ENCODE results near the gene C1QL4.

The C1QL4 gene

GRCh38 chr12:49347311-49348193, 10.6 kb upstream of the C1QL4 start:
- peak; percentile 59 for DNase-seq (ENCODE audit: low read depth)

- DNase-seq (ENCODE audit: low read depth), result no peak
These were observed 9.8 kb upstream of the C1QL4 start, which contains the start of gene DNAJC22 for GRCh38 chr12:49346659-49347310. TSS of gene DNAJC22 (plus strand) at chr12:49346888. CDS start at chr12:49348873, 1,985 bp downstream.

DNA sequence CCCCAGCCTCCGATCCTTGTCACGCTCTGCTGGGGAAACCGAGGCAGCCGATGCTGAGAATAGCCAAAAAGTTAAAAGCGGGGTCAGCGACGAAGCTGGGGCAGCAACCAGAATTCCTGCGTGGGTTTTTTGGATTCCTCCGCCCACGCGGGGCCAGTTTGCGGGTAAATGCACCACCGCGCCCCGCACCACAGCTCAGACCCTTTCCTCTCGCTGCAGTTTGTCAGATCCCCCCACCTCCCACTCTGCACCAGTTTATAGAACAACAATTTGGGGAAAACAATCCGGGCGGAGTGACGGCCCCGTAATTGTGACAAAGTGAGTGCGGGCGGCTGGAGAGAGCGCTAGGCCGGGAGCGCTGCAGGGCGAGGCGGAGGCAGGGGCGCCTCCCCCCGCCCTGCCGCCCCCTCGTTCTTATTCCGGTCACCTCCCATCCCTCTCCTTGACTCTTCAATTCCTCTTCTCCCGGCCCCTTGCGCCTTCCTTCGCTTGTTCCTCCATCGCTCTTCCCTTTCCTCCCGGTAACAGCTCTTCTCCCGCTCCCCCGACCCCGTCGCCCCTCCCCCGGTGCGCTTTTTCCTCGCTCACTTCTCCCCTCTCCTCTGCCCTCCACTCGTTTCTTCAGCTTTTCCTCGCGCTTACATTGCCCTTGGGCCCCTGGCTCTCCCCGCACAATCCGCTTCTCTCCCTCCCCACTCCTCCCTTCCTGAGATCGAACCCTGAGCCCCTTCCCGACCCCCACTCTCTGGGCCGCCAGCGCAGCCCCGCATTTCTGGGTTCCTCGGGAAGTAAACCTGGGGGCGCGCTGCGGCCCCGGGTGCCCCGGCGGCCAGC, 9.1 kb upstream of the C1QL4 start:
- no peak for DNase-seq (ENCODE audit: low read depth)

DNA sequence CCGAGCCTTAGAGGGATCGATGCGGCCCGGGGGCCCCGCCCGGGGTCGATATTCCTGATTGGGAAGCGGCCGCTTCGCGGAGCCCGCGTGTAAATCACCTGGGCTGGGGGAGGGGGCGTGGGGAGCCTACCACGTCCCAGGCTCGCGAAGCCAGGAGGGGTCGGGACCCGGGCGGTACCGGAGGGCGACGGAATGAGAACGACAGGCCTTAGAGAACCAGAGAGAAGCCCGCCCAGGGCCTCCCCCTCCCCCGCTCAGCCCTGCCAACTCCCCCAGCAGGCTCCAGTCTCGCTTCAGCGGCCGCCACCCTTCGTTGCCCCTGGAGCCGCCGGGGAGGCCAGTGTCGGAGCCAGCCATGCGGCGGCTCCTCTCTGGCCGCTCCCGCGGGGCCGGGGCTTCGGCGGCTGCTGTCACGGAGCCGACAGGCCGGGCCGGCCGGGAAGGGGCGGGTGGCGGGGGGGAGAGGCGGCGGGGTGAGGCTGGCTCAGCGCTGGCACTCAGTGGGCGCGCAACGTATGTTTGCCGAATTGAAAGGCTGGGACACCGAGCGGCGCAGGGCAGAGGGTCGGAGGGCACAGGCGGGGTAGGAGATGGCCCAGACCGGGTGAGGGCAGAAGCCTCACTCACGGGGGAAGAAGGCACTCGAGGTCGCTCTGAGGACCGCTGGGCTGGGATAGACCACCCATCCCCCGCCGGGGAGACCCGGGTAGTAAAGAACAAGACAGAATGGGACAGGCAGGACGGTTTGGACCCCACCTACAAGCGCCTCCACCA, 8.2 kb upstream of the C1QL4 start:
- no peak for DNase-seq (ENCODE audit: low read depth)

DNA sequence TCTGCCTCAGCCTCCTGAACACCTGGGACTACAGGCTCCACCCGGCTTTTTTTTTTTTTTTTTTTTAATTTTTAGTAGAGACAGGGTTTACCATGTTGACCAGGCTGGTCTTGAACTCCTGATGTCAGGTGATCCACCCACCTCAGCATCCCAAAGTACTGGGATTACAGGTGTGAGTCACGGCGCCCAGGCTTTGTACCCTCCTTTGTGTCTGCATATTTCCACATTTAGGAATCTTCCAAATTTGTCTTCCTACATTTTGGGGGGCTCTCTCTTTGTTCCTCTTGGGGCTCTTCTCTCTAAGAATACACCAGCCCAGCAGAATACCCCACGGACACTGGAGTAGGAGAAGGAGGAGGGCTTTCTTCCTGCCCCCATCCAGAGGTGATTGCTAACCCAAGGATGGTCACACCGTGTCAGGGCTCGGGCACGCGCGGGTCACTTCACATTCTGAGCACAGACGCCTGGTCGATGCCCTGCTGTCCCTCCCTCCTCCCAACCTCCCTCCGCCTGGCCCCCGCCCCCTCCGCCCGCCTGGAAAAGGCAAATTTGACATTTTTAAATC, 7.6 kb upstream of the C1QL4 start:
- no peak for DNase-seq (ENCODE audit: low read depth)

DNA sequence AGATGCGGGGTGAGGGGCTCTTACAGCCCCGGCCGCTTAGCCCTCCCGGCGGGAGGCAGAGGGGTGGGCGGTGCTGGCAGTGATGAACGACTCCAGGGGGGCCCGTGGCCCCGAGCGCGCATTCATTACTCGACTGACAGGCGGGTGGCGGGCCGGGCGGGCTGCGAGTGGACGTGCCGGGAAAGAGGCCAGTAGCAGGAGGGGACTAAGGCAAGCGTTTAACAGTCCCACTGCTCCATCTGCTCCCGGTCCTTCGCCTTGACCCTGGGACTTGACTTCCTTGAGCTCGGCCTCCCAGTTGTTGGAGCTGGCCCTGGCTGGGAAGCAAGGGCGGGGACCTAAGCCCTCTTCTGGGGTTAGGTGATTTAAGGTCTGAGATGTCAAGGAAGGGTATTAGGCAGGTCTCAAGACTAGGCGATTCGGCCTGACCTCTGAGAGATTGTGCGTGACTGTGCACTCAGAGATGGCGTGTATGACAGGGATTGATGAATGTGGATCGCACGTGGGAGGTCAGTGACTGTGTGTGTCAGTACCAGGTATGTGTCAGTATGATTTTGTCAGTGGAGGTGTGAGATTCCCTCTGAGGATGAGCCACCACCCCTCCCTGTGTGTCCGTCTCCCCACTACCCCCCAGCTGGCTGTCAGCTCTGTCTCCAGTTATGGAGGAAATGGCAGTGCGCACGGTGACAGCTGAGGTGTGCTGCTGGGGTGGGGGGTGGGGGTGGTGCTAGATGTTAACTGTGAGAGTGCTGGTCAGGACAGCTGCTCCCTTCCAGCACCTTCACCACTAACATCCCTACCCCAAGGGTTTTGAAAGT, 6.1 kb upstream of the C1QL4 start:
- no peak for DNase-seq (ENCODE audit: low read depth)

DNA sequence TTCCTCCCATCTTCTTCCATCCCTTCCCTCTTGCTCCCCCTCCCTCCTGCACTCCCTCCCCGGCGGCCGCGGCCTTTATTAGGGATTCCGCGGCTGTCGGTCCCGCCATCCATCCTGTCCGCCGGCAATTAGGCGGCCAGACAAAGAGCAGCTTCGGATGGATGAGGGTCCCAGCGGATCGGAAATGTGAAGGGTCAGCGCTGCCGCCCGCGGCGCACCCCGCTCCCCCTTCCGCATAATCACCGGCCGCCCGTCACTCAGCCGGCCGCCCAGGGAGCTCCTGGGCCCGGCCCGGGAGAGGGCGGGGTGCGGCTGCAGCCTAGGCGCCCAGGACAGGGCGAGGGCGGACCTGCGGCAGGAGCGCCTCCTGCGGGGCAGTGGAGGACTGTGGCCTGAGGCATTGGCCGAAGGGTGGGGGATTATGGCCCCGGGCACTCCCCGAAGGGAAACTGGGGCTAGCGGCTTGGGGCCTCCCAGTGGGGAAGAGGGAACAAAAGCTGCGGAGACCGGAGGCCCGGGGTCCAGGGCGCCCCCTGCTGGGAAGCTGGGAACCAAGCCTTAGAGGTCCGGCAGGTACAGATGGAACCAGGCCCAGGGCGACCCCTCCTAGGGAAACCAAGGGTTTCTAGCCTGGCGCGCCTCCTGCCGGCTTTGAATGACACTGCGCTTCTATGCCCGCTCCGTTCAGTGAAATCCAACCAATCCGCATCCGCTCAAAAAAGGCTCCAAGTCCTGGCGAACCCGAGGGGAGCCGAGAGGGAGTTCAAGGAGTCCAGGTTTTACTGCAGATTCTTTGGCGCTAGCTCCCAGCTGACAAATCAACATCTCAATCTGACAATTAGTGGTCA, 5.3 kb upstream of the C1QL4 start:
- peak; percentile 55 for DNase-seq (ENCODE audit: low read depth)

- no peak for DNase-seq (ENCODE audit: low read depth)
These were observed 4.7 kb upstream of the C1QL4 start for GRCh38 chr12:49341777-49342065.

DNA sequence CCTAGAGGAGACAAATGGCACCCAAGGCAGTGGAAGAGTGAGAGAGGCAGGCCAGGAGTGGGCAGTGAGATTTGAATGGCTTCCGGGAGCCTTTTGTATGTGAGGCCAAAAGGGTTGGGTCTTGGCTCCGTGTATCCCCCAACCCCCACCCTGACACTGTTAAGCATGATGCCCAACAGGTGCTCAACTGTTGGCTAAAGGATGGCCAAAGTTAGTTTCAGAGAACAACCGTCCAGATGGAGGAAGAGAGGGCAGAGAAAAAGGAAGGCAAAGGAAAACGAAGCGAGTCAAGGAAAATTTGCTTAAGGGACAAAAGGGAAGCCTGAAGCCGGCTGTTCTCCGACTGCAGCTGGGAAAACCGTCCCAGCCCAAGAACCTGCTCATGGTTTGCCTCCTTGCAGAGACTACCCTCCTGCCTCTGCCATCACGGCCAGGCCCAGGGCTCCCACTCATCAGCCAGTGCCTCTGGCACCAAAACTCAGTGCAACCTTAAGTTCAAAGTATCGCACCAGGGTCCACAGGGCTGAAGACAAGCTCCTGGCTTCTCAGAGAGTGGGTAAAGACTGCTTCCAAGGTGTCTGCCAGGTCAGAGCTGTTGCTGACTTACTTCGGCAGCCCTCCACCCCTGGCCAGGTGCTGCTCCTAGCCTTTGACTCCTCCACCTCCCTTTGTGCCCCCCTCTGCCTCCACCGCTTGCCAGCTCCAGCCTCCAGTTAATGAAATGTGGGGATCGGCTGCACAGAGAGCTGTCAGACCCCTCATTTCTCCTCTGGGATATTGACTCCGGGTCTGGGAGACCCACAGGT, 4.2 kb upstream of the C1QL4 start:
- no peak for DNase-seq (ENCODE audit: low read depth)

GRCh38 chr12:49340095-49340870, 3.3 kb upstream of the C1QL4 start:
- no peak for DNase-seq (ENCODE audit: low read depth)

- DNase-seq (ENCODE audit: low read depth), result no peak
These were observed 2.5 kb upstream of the C1QL4 start for GRCh38 chr12:49339464-49339861.

GRCh38 chr12:49338830-49339463, 2.0 kb upstream of the C1QL4 start:
- DNase-seq (ENCODE audit: low read depth), result no peak

GRCh38 chr12:49335955-49336644, 888 bp downstream of the C1QL4 start:
- no peak for DNase-seq (ENCODE audit: low read depth)

DNA sequence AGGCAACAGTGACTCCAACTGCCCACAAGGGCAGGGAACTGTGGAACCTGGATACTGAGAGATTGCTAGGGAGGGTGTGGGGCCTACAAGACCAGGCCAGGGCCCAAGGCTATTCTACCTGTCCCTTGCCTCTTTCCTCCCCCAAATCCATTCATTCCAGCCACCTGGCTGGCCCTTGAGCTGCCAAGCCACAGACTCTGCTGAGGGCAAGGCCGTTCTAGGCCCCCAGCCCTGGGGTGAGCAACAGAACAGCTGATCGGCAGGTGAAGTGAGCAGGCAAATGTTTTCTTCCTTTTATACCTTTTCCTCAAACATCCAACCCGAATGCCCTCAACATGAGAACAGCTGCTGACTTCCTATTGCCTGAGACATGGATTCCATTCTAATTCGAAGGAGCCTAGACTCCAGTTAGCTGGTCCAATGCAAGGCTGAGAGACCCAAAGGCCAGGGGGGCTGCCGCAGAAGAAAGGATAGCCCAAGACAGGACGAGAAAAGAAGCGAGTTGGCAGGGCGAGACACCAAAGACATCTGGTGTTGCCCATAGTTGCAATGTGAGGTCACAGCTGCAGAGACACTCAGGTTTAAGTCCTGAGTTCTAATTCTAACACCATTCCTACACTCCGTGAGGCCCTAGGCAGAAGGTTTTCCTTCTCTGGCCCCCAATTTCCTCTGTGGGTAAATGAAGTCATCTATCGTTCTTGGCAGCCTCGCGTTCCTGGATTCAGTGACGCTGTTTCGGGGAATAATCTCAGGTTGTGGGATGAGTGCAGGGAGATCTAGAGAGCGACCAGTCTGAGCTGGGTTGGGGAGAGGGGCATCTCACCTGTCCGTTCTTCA, 1.7 kb downstream of the C1QL4 start:
- DNase-seq (ENCODE audit: low read depth), result no peak

DNA sequence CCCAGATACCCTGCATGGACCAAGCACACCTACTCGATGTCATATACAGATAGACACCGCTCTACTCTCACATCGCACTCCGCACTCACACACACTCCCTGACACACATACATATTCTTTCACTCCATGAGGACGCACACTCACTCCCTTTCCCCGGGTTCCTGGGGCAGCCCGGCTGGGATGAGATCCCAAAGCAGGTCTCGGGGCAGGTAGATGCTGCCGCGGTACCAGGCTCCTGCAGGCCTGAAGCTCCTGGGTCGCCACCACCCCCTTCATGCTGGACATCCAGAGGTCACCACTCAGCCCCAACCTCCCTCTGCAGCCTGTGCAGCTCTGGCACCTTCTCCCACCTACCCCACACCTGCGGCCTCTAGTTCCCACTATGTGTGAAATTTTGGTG, 2.3 kb downstream of the C1QL4 start:
- DNase-seq (ENCODE audit: low read depth), result no peak

- DNase-seq (ENCODE audit: low read depth), result no peak
These were observed 2.8 kb downstream of the C1QL4 start for GRCh38 chr12:49334226-49334625.

Data from stimulated activated CD8-positive, alpha-beta memory T cell treated with anti-CD3 and anti-CD28 coated beads, Interleukin-7, amount 100 ng/mL, for 24 hours (primary cell).